LoVo (cell line): Measurements from ENCODE around the gene CXADR.

ENCODE experiments used
- DNase-seq: peaks from one replicate; pipeline ENCODE4 v3.0.0-alpha.2; 2016; ENCODE audit warnings: low spot score

CXADR gene

GRCh38 chr21:17542371-17543011, 29.6 kb downstream of the CXADR start:
- DNase-seq: peak; percentile 27

- DNase-seq: no peak
Observed at GRCh38 chr21:17545007-17545406, 32.2 kb downstream of the CXADR start.

- no peak for DNase-seq
Observed at GRCh38 chr21:17548262-17548661, 35.4 kb downstream of the CXADR start.

GRCh38 chr21:17550671-17551308, 37.9 kb downstream of the CXADR start:
- DNase-seq: no peak

- DNase-seq: no peak
Observed at GRCh38 chr21:17552410-17552809, 39.6 kb downstream of the CXADR start.

- DNase-seq: no peak
Observed at GRCh38 chr21:17554120-17554519, 41.3 kb downstream of the CXADR start.

GRCh38 chr21:17554679-17555465, 42.0 kb downstream of the CXADR start:
- no peak for DNase-seq

- DNase-seq: no peak
Observed at GRCh38 chr21:17560377-17561025, 47.7 kb downstream of the CXADR start.

- DNase-seq: no peak
Observed at GRCh38 chr21:17570786-17571185, 57.9 kb downstream of the CXADR start.

- no peak for DNase-seq
Observed at GRCh38 chr21:17572431-17572830, 59.6 kb downstream of the CXADR start.

- no peak for DNase-seq
Observed at GRCh38 chr21:17575076-17575475, 62.2 kb downstream of the CXADR start.

GRCh38 chr21:17576080-17576835, 63.4 kb downstream of the CXADR start:
- DNase-seq: no peak

GRCh38 chr21:17577701-17578100, 64.9 kb downstream of the CXADR start:
- DNase-seq: no peak

GRCh38 chr21:17578162-17578561, 65.3 kb downstream of the CXADR start:
- DNase-seq: no peak

- DNase-seq: no peak
Observed at GRCh38 chr21:17578876-17579275, 66.0 kb downstream of the CXADR start.

GRCh38 chr21:17580319-17580718, 67.5 kb downstream of the CXADR start:
- DNase-seq: no peak

GRCh38 chr21:17583898-17584297, 71.1 kb downstream of the CXADR start:
- no peak for DNase-seq

- DNase-seq: peak; percentile 60
Observed at GRCh38 chr21:17585875-17586450, 73.1 kb downstream of the CXADR start.

GRCh38 chr21:17590430-17590829, 77.6 kb downstream of the CXADR start:
- no peak for DNase-seq

GRCh38 chr21:17597680-17598079, 84.8 kb downstream of the CXADR start:
- no peak for DNase-seq

- DNase-seq: no peak
Observed at GRCh38 chr21:17598437-17598836, 85.6 kb downstream of the CXADR start.

GRCh38 chr21:17602874-17603273, 90.0 kb downstream of the CXADR start:
- no peak for DNase-seq
